Measurements from ENCODE around the gene EPHA7.

DNA sequence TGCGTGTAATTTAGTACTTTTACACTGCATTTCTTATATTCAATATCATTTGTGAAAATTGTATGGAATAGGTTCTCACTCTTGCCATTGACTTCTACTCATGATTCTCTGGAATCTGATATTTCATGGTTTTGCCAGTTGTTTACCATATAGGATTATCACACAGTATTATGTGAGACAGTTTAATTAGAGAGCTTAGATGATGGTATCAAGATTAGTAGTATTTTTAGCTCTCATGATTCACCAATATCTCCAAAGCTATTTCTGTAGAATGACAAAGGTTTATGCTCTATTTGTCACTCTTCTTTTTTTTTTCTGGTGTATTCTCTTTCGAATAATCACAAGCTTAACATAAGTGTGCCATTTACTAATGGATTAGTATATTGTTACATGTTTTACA is 45.9 kb downstream of the EPHA7 start:
- TF ChIP-seq, protein P1, sequence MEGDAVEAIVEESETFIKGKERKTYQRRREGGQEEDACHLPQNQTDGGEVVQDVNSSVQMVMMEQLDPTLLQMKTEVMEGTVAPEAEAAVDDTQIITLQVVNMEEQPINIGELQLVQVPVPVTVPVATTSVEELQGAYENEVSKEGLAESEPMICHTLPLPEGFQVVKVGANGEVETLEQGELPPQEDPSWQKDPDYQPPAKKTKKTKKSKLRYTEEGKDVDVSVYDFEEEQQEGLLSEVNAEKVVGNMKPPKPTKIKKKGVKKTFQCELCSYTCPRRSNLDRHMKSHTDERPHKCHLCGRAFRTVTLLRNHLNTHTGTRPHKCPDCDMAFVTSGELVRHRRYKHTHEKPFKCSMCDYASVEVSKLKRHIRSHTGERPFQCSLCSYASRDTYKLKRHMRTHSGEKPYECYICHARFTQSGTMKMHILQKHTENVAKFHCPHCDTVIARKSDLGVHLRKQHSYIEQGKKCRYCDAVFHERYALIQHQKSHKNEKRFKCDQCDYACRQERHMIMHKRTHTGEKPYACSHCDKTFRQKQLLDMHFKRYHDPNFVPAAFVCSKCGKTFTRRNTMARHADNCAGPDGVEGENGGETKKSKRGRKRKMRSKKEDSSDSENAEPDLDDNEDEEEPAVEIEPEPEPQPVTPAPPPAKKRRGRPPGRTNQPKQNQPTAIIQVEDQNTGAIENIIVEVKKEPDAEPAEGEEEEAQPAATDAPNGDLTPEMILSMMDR (IDR thresholded peaks at IDR 0.05; ENCODE audit: low read depth, low read length): no peak
- no peak for TF ChIP-seq POLR2A (IDR thresholded peaks at IDR 0.05; ENCODE audit: extremely low read depth, insufficient read length)
- TF ChIP-seq, protein P2, sequence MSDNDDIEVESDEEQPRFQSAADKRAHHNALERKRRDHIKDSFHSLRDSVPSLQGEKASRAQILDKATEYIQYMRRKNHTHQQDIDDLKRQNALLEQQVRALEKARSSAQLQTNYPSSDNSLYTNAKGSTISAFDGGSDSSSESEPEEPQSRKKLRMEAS (IDR thresholded peaks at IDR 0.05; ENCODE audit: low read depth, low read length): no peak

Data from NB4 (cell line).